SJSA1 (cell line): Measurements from ENCODE around the gene BSND. TPM values are rescaled to one million over a fixed set of nuclear protein-coding genes. Genes with fewer than 3 reads are reported as not detected.

ENCODE experiments used
- DNase-seq, 2 experiments: peaks; one replicate each; pipeline ENCODE4 v3.0.0-alpha.2; 2015 to 2020; ENCODE audit warnings: low spot score in 2 of 2, low read depth in 1 of 2
- H3K27ac ChIP-seq: fragments of 250-450 bp; sonication (Bioruptor Pico); 2 replicates; pipeline ENCODE4 v1.5.1; 2020; ENCODE audit warnings: mild to moderate bottlenecking, moderate library complexity
- H3K27me3 ChIP-seq: fragments of 250-450 bp; sonication (Bioruptor Pico); replicated peaks from 2 replicates; pipeline ENCODE4 v1.5.1; 2020; ENCODE audit warnings: mild to moderate bottlenecking, moderate library complexity
- H3K36me3 ChIP-seq: fragments of 250-450 bp; sonication (Bioruptor Pico); 2 replicates; pipeline ENCODE4 v1.5.1; 2020; ENCODE audit warnings: mild to moderate bottlenecking
- H3K4me1 ChIP-seq: fragments of 250-450 bp; sonication (Bioruptor Pico); replicated peaks from 2 replicates; pipeline ENCODE4 v1.6.1; 2021; ENCODE audit warnings: mild to moderate bottlenecking
- H3K4me3 ChIP-seq: fragments of 250-450 bp; sonication (Bioruptor Pico); 2 replicates; pipeline ENCODE4 v1.5.1; 2020; ENCODE audit warnings: mild to moderate bottlenecking
- H3K9me3 ChIP-seq: fragments of 250-450 bp; sonication (Bioruptor Pico); replicated peaks from 2 replicates; pipeline ENCODE4 v1.5.1; 2020; ENCODE audit warnings: mild to moderate bottlenecking
- total RNA-seq: library from RNA; depleted of rRNA; stranded (reverse); fragments of >200 nt; shearing (Covaris generic); gene quantifications from 2 replicates; pipeline ENCODE4 v1.2.3, GENCODE V29; 2014

Gene BSND
- total RNA-seq, 1 experiment from 2014 or later: not detected

- Histone ChIP-seq H3K36me3 (no peaks in the 10 kb centered on the region), H3K27ac (no peak overlapping the region), H3K4me1 (no peaks in the 10 kb centered on the region), H3K27me3 (peaks cover 4% of the 10 kb centered on the region; the same call in 1 of the 2 replicates), H3K4me3 (no peak overlapping the region), H3K9me3 (no peaks in the 10 kb centered on the region)
- DNase-seq: no peak
Observed at GRCh38 chr1:54991939-54992338, 6.8 kb upstream of the BSND start.

GRCh38 chr1:54993140-54993539 lies 5.6 kb upstream of the BSND start:
- no peaks in the 10 kb centered on the region for H3K4me1 ChIP-seq
- H3K27me3 ChIP-seq: peaks cover 8% of the 10 kb centered on the region; the same call in 1 of the 2 replicates
- H3K36me3 ChIP-seq: no peaks in the 10 kb centered on the region
- no peak overlapping the region for H3K4me3 ChIP-seq
- no peak for DNase-seq
- H3K9me3 ChIP-seq: no peaks in the 10 kb centered on the region
- H3K27ac ChIP-seq: no peak overlapping the region

GRCh38 chr1:54994355-54994990 lies 4.3 kb upstream of the BSND start:
- no peaks in the 10 kb centered on the region for H3K4me1 ChIP-seq
- H3K9me3 ChIP-seq: no peaks in the 10 kb centered on the region
- H3K27me3 ChIP-seq: peaks cover 8% of the 10 kb centered on the region; the same call in 1 of the 2 replicates
- H3K27ac ChIP-seq: no peak overlapping the region
- DNase-seq: no peak
- no peak overlapping the region for H3K4me3 ChIP-seq
- no peaks in the 10 kb centered on the region for H3K36me3 ChIP-seq

- DNase-seq: no peak
- H3K4me3 ChIP-seq: no peak overlapping the region
- H3K27me3 ChIP-seq: peaks cover 8% of the 10 kb centered on the region; the same call in 1 of the 2 replicates
- no peaks in the 10 kb centered on the region for H3K9me3 ChIP-seq
- H3K4me1 ChIP-seq: no peaks in the 10 kb centered on the region
- H3K36me3 ChIP-seq: no peaks in the 10 kb centered on the region
- H3K27ac ChIP-seq: no peak overlapping the region
Observed at GRCh38 chr1:54995013-54995760, 3.5 kb upstream of the BSND start.

GRCh38 chr1:54995835-54996234 lies 2.9 kb upstream of the BSND start:
- H3K4me3 ChIP-seq: no peak overlapping the region
- peaks cover 8% of the 10 kb centered on the region; the same call in 1 of the 2 replicates for H3K27me3 ChIP-seq
- DNase-seq: no peak
- no peaks in the 10 kb centered on the region for H3K4me1 ChIP-seq
- H3K36me3 ChIP-seq: no peaks in the 10 kb centered on the region
- H3K27ac ChIP-seq: no peak overlapping the region
- H3K9me3 ChIP-seq: no peaks in the 10 kb centered on the region

GRCh38 chr1:54996359-54996868 lies 2.3 kb upstream of the BSND start:
- Histone ChIP-seq H3K27me3 (peaks cover 8% of the 10 kb centered on the region; the same call in 1 of the 2 replicates), H3K4me1 (no peaks in the 10 kb centered on the region), H3K9me3 (no peaks in the 10 kb centered on the region), H3K27ac (no peak overlapping the region), H3K36me3 (no peaks in the 10 kb centered on the region), H3K4me3 (no peak overlapping the region)
- peak; percentile 38 to 76 for DNase-seq

- no peak for DNase-seq
- Histone ChIP-seq H3K4me3 (no peak overlapping the region), H3K4me1 (no peaks in the 10 kb centered on the region), H3K27me3 (peaks cover 8% of the 10 kb centered on the region; the same call in 1 of the 2 replicates), H3K36me3 (no peaks in the 10 kb centered on the region), H3K27ac (no peak overlapping the region), H3K9me3 (no peaks in the 10 kb centered on the region)
Observed at GRCh38 chr1:54996869-54997710, 1.6 kb upstream of the BSND start.

- H3K36me3 ChIP-seq: no peaks in the 10 kb centered on the region
- no peaks in the 10 kb centered on the region for H3K9me3 ChIP-seq
- no peak overlapping the region for H3K4me3 ChIP-seq
- H3K4me1 ChIP-seq: no peaks in the 10 kb centered on the region
- no peak for DNase-seq
- H3K27ac ChIP-seq: no peak overlapping the region
- peaks cover 8% of the 10 kb centered on the region; the same call in 1 of the 2 replicates for H3K27me3 ChIP-seq
Observed at GRCh38 chr1:54997711-54997986, 1.1 kb upstream of the BSND start.

GRCh38 chr1:54998100-54998499 lies 633 bp upstream of the BSND start:
- no peak for DNase-seq
- Histone ChIP-seq H3K4me3 (no peak overlapping the region), H3K27me3 (peaks cover 8% of the 10 kb centered on the region; the same call in 1 of the 2 replicates), H3K36me3 (no peaks in the 10 kb centered on the region), H3K9me3 (no peaks in the 10 kb centered on the region), H3K27ac (no peak overlapping the region), H3K4me1 (no peaks in the 10 kb centered on the region)

- DNase-seq: no peak
- H3K9me3 ChIP-seq: no peaks in the 10 kb centered on the region
- H3K4me1 ChIP-seq: no peaks in the 10 kb centered on the region
- H3K4me3 ChIP-seq: no peak overlapping the region
- H3K27me3 ChIP-seq: peaks cover 8% of the 10 kb centered on the region; the same call in 1 of the 2 replicates
- H3K36me3 ChIP-seq: no peaks in the 10 kb centered on the region
- H3K27ac ChIP-seq: no peak overlapping the region
Observed at GRCh38 chr1:55000110-55001085, 1.7 kb downstream of the BSND start.

- H3K36me3 ChIP-seq: no peaks in the 10 kb centered on the region
- no peak overlapping the region for H3K27ac ChIP-seq
- no peaks in the 10 kb centered on the region for H3K9me3 ChIP-seq
- no peak for DNase-seq
- H3K27me3 ChIP-seq: peaks cover 8% of the 10 kb centered on the region; the same call in 1 of the 2 replicates
- no peaks in the 10 kb centered on the region for H3K4me1 ChIP-seq
- H3K4me3 ChIP-seq: no peak overlapping the region
Observed at GRCh38 chr1:55001311-55001710, 2.6 kb downstream of the BSND start.

GRCh38 chr1:55002686-55003085 lies 4.0 kb downstream of the BSND start:
- Histone ChIP-seq H3K4me1 (peaks cover 10% of the 10 kb centered on the region), H3K27me3 (no peaks in the 10 kb centered on the region), H3K4me3 (no peak overlapping the region), H3K36me3 (no peaks in the 10 kb centered on the region), H3K27ac (no peak overlapping the region), H3K9me3 (no peaks in the 10 kb centered on the region)
- no peak for DNase-seq
